GM21825 (cell line): ENCODE data around the gene RNF121.

Source experiments
- ATAC-seq: cut with Tn5 transposase; IDR thresholded peaks from one replicate; pipeline ENCODE4 v1.9.1; 2021; ENCODE audit warnings: mild to moderate bottlenecking, moderate library complexity; ENCODE audit not compliant: unreplicated experiment

Gene RNF121

GRCh38 chr11:71934213-71934612, 5.4 kb downstream of the RNF121 start:
- ATAC-seq = no peak

GRCh38 chr11:71935338-71935925, 6.6 kb downstream of the RNF121 start:
- no peak for ATAC-seq

GRCh38 chr11:71936825-71937224, 8.0 kb downstream of the RNF121 start:
- no peak for ATAC-seq

GRCh38 chr11:71937826-71938225, 9.0 kb downstream of the RNF121 start:
- ATAC-seq = no peak

GRCh38 chr11:71940561-71941219, 11.8 kb downstream of the RNF121 start:
- no peak for ATAC-seq

GRCh38 chr11:71946144-71946571, 17.3 kb downstream of the RNF121 start:
- no peak for ATAC-seq

GRCh38 chr11:71947498-71947897, 18.7 kb downstream of the RNF121 start:
- no peak for ATAC-seq

- no peak for ATAC-seq
Measured at GRCh38 chr11:71948314-71949027, 19.6 kb downstream of the RNF121 start.

- ATAC-seq = no peak
Measured at GRCh38 chr11:71949034-71949433, 20.2 kb downstream of the RNF121 start.

GRCh38 chr11:71951741-71952310, 23.0 kb downstream of the RNF121 start:
- no peak for ATAC-seq

- no peak for ATAC-seq
Measured at GRCh38 chr11:71955898-71956456, 27.1 kb downstream of the RNF121 start.

GRCh38 chr11:71962428-71963038, 33.7 kb downstream of the RNF121 start:
- ATAC-seq = peak; percentile 67

GRCh38 chr11:71963468-71963867, 34.6 kb downstream of the RNF121 start:
- no peak for ATAC-seq

GRCh38 chr11:71964641-71965040, 35.8 kb downstream of the RNF121 start:
- ATAC-seq = no peak

- ATAC-seq = no peak
Measured at GRCh38 chr11:71971680-71972079, 42.8 kb downstream of the RNF121 start.

GRCh38 chr11:71976551-71976950, 47.7 kb downstream of the RNF121 start:
- ATAC-seq = no peak

- ATAC-seq = no peak
Measured at GRCh38 chr11:71977090-71977489, 48.2 kb downstream of the RNF121 start.

- peak; percentile 54 for ATAC-seq
Measured at GRCh38 chr11:71977743-71978418, 49.0 kb downstream of the RNF121 start.

- ATAC-seq = no peak
Measured at GRCh38 chr11:71979094-71979493, 50.2 kb downstream of the RNF121 start.

GRCh38 chr11:71979602-71980001, 50.8 kb downstream of the RNF121 start:
- no peak for ATAC-seq
